Adrenal gland (tissue), 5 donors: ENCODE measurements around the gene SOX8.

Source experiments
- CTCF ChIP-seq, 6 experiments: fragments of 450-650 bp in 4 of 6; fragments of 200-600 bp in 2 of 6; sonication (generic) in 1 of 6; IDR thresholded peaks; 1 replicate in 5 of 6; 2 replicates in 1 of 6; pipeline versions ENCODE4 v1.5.1 to v1.8.0; 2016 to 2021; ENCODE audit warnings: antibody characterized with exemption in 6 of 6, mild to moderate bottlenecking in 2 of 6, moderate library complexity in 1 of 6
- POLR2A ChIP-seq, 2 donors: fragments of 450-650 bp; IDR thresholded peaks; one replicate each; pipeline ENCODE4 v1.6.1; 2017; ENCODE audit warnings: antibody characterized with exemption in 2 of 2, mild to moderate bottlenecking in 2 of 2, moderate library complexity in 1 of 2
- donor health status: DM: no; HTN: no; CAD: no.

- TF ChIP-seq CTCF (IDR thresholded peaks at IDR 0.05) (no peak), POLR2A (IDR thresholded peaks at IDR 0.05) (no peak)
These were observed 43.4 kb upstream of the SOX8 start for GRCh38 chr16:938136-938535.
